C4-2B (cell line): ENCODE data around the gene UCP2.

Experiments
- H3K27ac ChIP-seq: fragments of 450-650 bp; 2 replicates; pipeline ENCODE4 v1.5.1; 2017
- CTCF ChIP-seq: fragments of 450-650 bp; conservative IDR thresholded peaks from 2 replicates; pipeline ENCODE4 v1.5.1; 2017; ENCODE audit warnings: mild to moderate bottlenecking
- ZFX ChIP-seq: fragments of 450-650 bp; IDR thresholded peaks from 2 replicates; pipeline ENCODE4 v1.6.1; 2017

Gene UCP2

GRCh38 chr11:73976451-73977151 lies 6.0 kb downstream of the UCP2 start:
- TF ChIP-seq CTCF: no peak
- no peak for TF ChIP-seq ZFX
- H3K27ac ChIP-seq: no peak overlapping the region

DNA sequence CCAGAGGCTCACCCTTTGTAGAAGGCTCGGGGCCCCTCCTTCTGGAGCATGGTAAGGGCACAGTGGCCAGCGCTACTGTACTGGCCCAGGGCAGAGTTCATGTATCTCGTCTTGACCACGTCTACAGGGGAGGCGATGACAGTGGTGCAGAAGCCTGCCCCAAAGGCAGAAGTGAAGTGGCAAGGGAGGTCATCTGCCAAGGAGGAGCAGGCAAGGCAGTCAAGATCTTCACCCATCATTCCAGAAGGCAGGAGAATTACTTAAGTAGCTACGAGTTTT lies 7.2 kb downstream of the UCP2 start:
- no peak overlapping the region for H3K27ac ChIP-seq
- TF ChIP-seq ZFX (no peak), CTCF (no peak)

- TF ChIP-seq CTCF: no peak
- TF ChIP-seq ZFX: no peak
- H3K27ac ChIP-seq: no peak overlapping the region
Observed at GRCh38 chr11:73974604-73975478, 7.8 kb downstream of the UCP2 start.

GRCh38 chr11:73972620-73973449 lies 9.8 kb downstream of the UCP2 start:
- TF ChIP-seq CTCF: no peak
- no peak for TF ChIP-seq ZFX
- no peak overlapping the region for H3K27ac ChIP-seq

GRCh38 chr11:73972187-73972586 lies 10.5 kb downstream of the UCP2 start:
- TF ChIP-seq ZFX (no peak), CTCF (no peak)
- H3K27ac ChIP-seq: no peak overlapping the region

- no peak for TF ChIP-seq ZFX
- no peak for TF ChIP-seq CTCF
- no peak overlapping the region for H3K27ac ChIP-seq
Observed at GRCh38 chr11:73971175-73971719, 11.4 kb downstream of the UCP2 start.
